NCI-H2196 treated with DMSO at 0.1 percent for 48 hours (cell line): ENCODE results near the gene LHX4.

Experiments
- DNase-seq: peaks from one replicate; lab custom pipeline; 2025; ENCODE audit not compliant: unreplicated experiment; lab: John Stamatoyannopoulos, UW

Gene LHX4

DNA sequence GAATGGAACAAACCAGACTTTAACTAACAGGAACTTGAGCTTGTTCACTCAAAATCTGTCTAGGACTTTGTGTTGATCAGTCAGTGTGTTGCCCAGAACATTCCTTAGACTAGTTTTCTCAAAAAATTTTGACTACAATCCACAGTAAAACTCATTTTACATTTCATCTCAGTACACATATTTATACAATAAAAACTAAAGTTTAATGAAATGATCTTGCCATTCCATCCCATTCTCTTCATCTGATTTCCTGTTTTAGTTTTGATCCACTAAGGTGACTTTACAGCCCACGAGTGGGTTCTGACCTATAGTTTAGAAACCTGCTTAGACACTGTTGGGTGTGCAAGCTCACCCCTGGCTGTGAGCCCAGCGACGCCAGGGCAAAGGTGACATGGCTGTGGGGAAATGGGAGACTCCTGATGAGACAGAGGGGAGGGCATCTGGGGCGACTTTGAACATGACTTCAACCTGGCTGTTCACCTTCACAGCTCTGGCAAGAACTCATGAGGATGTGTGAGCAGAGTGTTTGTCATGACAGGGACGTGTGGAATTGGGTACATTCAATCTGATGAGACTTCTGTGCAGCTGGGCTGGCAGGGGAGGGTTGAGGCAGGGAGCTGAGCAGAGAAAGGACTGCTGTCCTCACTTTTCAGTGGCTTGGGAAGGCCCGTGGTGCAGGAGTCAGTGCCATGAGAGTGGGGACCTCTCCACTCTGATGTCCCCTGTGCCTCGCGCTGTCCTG is 40.6 kb downstream of the LHX4 start:
- DNase-seq = no peak

DNA sequence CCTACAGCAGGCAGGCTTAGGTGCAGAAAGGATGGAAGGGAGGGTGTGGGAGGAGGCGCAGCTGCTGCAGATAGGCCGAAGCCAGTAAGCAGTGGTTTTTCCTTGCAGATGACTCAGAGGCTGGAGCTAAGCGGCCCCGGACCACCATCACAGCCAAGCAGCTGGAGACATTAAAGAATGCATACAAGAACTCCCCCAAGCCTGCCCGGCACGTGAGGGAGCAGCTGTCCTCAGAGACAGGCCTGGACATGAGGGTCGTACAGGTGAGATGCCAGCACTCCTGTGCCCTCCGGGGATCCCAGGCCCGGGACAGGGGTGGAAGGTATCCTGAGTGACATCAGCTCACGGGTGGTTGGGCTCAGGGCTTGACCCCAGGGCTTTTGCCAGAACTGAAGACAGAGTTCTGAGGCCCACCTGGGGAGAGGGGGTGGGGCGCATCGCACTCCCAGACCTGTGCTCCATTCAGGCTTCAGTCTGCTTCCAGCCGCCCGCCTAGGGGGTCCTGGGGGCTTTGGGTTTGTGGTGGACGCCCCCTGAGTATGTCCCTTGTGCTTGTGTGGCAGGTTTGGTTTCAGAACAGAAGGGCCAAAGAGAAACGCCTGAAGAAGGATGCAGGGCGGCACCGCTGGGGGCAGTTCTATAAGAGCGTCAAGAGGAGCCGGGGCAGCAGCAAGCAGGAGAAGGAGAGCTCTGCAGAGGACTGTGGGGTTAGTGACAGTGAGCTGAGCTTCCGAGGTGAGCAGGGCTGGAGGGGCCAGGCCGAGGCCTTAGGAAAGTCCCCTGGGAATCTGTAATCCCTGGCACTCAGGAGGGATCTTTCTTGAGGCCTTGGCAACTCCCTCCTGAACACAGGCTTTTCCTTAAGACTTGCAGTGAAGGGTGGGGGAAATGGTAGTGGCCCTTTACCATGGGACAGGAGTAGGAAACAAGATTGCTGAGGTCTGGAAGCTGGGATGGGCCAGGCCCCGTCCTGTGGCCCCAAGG is 41.5 kb downstream of the LHX4 start:
- DNase-seq = no peak

DNA sequence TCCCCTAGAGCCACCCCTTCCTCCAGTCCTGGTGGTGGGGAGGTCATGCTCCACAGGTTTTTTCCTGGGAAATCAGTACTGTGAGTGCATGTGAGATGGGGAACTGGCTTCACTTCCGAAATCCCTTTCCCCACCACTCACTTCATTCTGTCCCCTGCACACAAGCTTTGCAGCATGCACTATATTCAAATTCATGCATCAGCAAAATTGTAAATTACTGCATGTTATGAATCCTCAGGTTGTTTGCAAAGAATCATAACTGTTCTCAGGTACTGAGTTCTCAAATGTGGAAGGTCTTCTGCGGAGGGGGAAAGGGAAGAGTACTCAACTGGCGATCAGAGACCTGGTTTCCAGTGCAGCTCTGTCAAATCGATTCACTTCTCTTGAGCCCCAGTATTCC is 42.3 kb downstream of the LHX4 start:
- DNase-seq = no peak

DNA sequence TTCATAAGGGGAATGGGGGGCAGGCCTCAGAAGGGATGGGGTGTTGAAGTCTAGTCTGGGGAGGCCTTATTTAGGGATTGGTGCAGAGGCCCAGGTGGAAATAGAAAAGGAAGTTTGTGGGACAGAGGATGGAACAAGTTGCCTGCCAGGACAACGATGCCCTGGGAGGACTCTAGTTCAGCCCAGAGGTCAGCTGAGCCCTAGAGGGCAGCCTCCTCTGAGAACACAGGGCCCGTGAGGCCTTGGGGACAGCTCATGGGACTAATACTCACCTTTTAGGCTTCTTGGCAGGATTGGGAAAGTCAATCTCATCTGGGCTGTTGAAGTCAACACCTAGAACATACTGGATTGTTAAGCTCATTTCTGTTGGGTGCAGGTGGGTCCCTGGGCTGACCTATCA is 43.0 kb downstream of the LHX4 start:
- DNase-seq = no peak

DNA sequence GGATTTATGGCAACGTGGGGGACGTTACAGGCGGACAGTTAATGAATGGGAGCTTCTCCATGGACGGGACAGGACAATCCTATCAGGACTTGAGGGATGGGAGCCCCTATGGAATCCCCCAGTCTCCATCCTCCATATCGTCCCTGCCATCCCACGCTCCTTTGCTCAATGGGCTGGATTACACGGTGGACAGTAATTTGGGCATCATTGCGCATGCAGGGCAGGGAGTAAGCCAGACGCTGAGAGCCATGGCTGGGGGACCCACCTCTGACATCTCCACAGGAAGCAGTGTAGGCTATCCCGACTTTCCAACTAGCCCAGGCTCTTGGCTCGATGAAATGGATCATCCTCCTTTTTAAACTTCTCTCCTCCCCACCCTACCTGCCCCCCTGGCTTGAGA is 44.2 kb downstream of the LHX4 start:
- DNase-seq = no peak

DNA sequence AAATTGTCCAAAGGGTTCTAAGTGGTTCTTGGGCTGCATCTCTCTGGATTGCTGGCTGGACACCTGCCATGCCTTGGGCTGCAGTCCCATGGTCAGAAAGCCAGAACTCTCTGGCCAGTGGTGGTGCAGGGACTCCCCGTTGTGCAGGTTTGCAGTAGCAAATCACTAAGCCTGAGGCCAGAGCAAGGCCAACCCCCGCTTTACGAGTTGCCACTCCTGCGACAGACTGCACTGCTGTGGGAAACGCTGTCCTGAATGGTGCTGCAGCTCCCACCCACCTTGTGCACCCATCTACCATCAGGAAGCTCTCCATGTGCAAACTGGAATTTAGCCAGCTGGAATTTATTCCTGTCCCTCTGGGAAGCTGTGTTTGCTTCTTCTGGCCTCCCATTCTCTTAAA is 45.7 kb downstream of the LHX4 start:
- DNase-seq = no peak

DNA sequence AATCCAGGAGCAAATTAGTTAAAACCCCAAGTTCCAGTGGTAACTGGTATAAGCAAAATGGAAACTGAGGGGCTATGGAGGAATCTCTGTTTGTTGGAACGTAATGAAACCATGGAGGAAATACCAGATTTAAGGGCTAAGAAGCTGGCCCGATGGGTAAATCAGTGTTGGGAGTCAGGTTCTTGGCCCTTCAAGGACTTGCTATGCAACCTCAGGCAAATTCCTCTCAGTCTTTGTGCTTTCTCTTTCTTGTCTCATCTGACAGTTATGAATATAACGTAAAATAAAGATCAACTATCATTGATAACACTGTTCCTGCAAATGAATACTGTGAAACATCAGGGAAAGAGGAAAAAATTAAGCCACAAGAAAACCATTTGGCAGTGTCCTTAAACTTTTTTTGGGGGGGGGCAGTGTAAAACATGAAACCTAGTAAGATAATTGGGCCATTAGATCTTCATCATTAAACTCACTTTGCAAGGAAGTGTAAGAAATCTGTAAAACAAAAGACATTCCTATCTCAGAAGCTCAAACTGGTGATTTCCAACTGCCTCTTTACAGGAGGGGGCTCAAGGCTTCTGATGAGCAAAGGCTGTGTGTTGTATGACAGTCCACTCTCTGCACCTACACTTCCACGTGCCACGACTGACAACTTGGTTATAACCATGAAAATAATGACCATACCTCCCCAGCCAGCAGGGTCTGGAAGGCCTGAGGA is 47.6 kb downstream of the LHX4 start:
- DNase-seq = no peak

DNA sequence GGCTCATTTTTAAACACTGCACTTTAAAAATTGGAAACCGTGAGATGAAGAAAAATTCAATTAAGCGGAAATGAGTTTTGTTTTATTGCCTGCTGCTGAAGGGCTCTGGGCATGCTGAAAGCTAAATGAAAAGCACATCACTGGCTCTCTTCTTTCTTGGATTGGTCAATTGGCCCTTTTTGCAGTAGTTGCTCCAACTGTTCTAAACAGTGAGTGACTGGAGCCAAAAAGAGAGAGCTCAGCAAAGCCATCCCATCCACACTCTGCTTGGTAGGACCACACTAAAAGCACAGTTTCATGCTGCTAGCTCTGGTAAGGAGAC is 48.1 kb downstream of the LHX4 start:
- no peak for DNase-seq

DNA sequence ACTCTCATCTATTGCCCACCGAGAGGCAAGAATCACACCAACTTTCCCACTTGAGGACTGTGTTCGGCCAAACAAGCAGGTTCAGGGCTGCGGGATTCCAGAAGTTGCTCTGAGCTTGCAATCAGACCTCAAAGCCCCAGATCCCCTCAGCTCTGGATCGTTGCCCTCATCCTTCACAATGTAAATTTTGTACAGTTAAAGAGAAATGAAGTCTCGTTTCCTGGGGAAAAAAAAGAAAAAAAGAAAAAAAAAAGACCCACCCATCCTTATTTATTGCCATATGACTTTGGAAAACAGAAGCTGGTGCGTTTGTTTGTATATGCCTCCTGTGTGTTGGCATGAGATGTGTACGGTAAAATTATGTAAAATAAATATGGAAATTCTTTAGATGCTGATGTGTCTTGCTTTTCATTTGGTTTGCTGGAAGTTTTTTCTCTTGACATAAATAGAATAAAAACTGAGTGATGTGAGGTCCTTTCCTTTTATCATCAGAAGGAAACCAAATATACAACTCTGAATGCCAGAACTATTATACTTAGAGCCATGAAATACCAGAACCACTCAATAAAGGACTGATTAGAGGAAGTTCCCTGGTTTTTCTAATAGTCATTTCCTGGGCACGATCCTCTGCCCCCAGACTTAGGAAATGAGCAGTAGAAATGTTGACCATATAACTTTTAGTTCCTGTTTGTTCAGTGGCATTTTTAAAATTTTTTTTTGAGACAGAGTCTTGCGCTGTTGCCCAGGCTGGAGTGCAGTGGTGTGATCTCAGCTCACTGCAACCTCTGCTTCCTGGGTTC is 48.7 kb downstream of the LHX4 start:
- no peak for DNase-seq

DNA sequence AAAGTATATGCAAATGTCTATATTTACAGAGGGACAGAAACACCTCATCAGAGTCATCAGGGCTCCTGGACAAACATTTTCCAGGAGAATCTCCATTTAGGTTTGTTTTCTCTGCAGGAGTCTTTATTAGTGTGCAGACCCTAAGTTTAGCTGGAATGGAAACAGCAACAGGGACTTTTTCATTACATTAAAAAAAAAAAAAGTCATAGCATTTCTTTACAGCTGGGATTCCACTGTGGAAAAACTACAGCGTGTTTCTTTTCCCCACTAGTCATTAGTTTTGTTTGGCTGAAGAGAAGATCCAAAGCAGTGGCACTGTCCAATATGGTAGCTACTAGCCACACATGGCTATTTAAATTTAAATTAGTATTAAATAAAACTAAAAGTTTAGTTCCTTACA is 49.6 kb downstream of the LHX4 start:
- no peak for DNase-seq

DNA sequence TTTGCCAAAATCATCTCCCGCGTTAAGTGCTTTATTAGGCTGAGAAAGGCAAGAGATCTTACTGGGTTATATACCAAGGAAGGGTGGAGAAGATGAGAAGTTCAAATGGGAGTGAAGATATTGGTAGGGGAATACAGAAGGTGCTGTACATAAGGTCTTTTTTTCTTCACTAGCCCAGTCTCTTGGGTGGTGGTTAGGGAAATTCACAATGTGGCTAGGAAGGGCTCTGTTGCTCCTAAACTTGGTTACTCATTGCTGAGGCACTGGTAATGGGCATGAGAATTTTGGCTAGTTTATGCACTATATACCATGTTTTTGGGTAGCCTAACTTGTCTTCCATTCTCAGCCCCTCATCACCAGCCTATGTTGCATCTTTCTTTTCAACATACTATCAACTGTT is 50.6 kb downstream of the LHX4 start:
- DNase-seq = no peak

DNA sequence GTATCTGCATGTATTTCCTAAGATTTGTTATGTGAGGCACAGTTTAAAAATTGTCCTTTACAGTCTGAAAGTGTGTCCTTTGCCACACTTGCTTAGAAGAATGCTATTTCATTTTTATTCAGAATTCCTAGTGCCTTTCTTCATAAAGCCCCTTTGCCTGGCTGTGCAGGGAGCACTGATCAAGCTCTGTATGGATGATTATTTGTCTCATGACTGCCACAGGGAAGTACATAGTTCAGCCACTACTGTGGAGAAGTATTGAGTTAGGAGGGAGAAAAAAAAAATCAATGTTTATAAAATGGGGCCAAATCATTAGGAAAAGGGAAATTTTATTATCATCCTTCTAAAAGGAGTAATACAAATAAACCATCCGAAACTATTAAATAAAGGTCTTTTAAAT is 51.4 kb downstream of the LHX4 start:
- DNase-seq = no peak

DNA sequence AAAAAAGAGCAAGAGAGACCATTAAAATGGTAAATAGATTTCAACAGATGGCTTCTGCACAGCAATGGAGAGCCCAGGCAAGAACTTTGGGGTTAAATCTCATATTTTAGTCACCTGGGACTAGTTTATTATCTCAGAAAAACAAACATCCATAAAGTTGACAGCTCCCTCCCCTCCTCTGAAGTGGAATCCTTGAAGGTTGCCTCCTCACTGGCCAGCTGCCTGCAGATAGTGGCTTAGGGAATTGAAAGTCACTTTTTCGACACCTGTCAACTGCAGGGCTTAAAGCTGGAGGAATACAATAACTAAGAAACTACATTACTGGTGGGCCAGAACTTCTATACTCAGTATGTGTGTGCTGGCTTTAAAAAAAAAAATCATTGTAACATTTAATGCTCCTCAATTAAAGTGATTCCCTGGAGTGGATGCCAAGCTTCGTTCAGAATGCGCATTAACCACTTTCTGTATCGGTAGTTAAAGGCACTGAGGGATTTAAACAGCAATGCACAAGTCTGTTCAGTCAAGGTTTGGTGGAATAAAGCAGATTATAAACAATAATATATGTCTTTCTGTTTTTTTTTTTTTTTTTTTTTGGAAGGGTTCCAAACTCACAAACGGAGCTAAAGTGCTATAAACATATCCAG is 52.5 kb downstream of the LHX4 start:
- no peak for DNase-seq

DNA sequence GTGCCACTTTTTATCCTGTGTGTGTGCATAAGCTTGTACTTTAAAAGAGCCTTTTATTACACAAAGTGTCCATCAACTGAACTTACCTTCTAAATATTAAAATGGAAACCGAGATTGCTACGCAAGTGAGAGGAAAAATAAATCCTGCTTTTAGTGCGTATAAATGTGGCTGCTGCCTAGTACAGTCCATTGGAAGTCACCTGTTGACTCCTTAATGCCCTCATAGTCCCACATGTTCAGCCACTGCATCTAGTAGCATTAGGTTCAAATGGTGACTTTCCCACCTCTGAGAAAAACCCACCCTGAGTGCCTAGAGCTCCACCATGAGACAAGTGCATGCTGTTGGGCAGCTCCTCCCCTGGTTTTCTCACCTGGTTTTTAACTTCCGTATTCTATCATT is 53.0 kb downstream of the LHX4 start:
- DNase-seq = no peak

DNA sequence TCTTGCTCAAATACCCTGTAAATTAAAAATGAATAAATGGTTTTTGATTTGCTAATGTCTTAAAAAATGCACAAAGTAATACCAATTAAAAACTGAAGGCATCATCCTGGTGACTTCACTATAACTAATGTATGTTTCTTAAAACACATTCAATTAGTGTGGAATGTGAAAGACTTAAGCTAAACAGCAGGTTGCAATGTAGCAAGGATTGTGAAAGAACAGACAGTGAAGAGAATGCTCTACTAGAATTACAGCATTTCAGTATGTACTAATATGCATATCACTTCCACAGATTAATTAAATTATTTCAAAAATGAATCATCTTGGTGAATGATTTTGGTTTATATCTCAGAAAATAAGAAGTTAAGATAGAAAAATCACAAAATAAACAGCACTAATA is 56.4 kb downstream of the LHX4 start:
- DNase-seq = no peak

DNA sequence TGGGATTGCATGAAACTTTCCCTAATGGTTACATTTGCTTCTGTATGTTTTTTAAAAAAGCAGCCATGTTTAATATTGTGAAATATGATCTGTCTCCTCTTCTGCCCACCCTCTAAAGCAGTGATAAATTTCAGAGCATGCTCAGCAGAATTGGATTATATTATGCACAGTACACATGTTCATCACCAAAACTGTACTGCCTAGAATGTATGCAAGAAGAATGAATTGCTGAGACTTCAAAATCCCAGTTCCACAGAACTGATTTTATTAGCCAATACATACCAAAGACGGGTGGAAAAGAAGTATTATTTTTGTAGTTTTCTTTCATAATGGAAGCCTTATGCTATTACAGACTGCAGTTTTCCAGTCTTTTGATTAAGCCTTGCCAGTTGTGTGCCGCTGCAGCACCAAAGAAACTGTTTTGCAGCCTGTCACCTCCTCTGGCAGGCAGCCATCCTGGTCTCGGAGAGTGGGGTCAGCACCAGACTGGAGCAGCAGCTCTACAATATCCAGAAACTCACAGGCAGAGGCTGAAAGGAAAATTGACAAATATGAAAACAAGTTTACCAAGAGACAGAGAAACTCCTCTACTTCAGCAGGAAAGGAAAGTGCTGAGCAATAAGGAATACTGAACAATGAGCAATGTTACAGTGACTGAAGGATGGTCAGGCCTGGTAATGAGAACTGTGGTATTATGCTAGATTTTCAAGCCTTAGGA is 58.1 kb downstream of the LHX4 start:
- no peak for DNase-seq

DNA sequence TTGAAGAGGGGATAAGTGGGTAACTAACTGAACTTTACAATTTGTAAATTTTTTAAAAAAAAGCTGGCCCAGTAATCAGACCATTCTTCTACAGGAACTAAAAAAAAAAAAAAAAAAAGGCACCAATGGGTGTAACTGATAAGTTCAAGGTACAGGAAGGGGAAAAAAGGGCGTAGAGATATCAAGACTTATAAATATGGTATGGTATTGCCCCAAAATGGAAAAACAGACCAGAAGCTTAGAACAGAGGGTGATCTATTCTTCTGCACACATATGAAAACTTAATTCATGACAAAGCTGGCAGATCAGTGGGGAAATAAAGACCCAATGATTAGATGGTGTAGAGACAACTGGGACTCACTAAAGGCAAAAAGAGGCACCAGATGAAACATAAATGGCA is 58.9 kb downstream of the LHX4 start:
- DNase-seq = no peak

DNA sequence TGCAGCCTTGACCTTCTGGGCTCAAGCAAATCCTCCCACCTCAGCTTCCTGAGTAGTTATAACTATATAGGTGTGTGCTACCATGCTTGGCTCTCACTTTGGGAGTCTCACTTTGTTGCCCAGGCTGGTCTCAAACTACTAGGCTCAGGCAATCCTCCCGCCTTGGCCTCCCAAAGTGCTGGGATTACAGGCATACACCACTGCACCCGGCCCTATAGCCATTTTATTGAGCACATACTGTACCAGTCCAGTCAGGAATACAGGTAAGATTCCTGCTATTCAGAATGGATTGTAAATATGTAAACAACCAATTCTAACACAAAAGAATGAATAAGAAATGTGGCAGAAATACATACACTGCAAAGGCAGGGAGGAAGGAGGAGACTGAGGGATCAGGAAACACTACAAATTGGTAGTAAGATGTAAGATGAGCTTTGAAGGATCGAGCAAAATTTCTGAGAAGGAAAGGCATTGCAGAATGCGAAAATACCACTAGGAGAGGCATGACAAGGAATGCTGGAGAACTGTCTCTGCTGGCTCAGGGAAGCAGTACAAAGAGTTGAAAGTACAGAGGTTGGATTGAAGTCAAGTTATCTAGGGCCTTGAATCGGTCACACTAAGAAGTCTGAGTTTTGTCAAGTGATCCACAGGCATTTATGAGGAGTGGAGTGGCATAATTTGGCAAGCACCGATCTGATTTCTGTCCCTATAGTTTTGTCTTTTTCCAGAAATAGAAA is 60.4 kb downstream of the LHX4 start:
- DNase-seq = no peak

DNA sequence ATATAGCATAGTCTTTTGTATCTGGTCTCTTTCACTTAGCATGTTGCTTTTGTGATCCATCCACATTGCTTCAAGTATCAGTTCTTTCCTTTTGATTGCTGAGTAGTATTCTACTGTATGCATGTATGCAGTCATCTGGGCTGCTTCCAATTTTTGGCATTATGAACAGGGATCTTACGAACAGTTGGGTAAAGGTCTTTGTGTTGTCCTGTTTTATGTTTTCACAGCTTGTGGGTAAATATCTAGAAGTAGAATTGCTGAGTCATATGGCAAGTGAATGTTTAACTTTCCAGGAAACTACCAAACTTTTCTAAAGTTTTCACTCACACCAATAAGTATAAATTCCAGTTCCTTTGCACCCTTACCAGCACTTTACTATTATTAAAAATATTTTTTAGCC is 60.9 kb downstream of the LHX4 start:
- DNase-seq = no peak
